NAMALWA (cell line): ENCODE measurements around the gene DROSHA.
"Not testable (repeated sequence)": the region's sequence is repeated elsewhere in the genome, so short reads cannot be mapped to it uniquely, and the experiment has no call there.

Source experiments
- DNase-seq: peaks from one replicate; pipeline ENCODE4 v3.0.0-alpha.2; 2015; ENCODE audit warnings: low spot score

DROSHA gene, protein sequence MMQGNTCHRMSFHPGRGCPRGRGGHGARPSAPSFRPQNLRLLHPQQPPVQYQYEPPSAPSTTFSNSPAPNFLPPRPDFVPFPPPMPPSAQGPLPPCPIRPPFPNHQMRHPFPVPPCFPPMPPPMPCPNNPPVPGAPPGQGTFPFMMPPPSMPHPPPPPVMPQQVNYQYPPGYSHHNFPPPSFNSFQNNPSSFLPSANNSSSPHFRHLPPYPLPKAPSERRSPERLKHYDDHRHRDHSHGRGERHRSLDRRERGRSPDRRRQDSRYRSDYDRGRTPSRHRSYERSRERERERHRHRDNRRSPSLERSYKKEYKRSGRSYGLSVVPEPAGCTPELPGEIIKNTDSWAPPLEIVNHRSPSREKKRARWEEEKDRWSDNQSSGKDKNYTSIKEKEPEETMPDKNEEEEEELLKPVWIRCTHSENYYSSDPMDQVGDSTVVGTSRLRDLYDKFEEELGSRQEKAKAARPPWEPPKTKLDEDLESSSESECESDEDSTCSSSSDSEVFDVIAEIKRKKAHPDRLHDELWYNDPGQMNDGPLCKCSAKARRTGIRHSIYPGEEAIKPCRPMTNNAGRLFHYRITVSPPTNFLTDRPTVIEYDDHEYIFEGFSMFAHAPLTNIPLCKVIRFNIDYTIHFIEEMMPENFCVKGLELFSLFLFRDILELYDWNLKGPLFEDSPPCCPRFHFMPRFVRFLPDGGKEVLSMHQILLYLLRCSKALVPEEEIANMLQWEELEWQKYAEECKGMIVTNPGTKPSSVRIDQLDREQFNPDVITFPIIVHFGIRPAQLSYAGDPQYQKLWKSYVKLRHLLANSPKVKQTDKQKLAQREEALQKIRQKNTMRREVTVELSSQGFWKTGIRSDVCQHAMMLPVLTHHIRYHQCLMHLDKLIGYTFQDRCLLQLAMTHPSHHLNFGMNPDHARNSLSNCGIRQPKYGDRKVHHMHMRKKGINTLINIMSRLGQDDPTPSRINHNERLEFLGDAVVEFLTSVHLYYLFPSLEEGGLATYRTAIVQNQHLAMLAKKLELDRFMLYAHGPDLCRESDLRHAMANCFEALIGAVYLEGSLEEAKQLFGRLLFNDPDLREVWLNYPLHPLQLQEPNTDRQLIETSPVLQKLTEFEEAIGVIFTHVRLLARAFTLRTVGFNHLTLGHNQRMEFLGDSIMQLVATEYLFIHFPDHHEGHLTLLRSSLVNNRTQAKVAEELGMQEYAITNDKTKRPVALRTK (N-terminal part only)

GRCh38 chr5:31531888-31532547, at the start of gene DROSHA, which contains the start of gene C5orf22:
TSS of gene DROSHA (minus strand) at chr5:31532093. CDS start at chr5:31529059, 3,034 bp downstream.
TSS of gene C5orf22 (plus strand) at chr5:31532301. CDS start at chr5:31532393, 92 bp downstream.
- DNase-seq = peak; percentile 97

GRCh38 chr5:31579558-31579957, 47.7 kb upstream of the DROSHA start:
- DNase-seq = no peak

GRCh38 chr5:31577438-31577837, 45.5 kb upstream of the DROSHA start:
- DNase-seq = no peak

GRCh38 chr5:31574772-31575171, 42.9 kb upstream of the DROSHA start:
- no peak for DNase-seq

DNA sequence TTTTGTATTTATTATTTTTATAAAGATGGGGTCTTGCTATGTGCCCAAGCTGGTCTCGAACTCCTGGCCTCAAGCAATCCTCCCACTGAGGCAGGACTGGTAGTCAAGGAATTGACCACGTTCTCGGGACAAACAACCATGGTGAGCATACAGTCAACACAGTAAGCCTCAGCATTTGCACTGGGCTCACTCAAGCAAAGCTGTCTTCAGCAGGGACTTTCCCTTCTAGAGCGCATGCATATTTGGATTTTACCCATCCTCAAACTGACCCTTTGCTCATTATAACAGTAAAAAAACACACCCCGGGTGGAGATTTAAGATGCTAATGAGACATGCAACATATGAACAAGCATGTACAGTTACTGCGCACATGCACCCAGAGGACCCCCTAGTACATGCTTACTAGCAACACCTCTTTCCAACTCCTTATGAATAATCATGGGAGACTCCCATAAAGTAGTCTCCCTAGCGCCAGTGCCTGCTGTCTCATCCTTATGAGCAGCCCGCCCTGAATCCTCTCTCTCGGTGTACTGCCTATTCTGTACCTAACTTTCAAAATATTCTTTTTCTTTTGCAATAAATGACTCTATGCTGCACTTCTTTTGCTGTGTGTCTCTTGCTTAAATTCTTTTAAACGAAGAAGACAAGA, 41.7 kb upstream of the DROSHA start:
- DNase-seq = peak; percentile 9

GRCh38 chr5:31569068-31569467, 37.2 kb upstream of the DROSHA start:
- no peak for DNase-seq

- no peak for DNase-seq
These were observed 36.5 kb upstream of the DROSHA start for GRCh38 chr5:31568302-31568835.

- not testable (repeated sequence) for DNase-seq
These were observed 34.5 kb upstream of the DROSHA start for GRCh38 chr5:31566362-31566761.

GRCh38 chr5:31563216-31563615, 31.3 kb upstream of the DROSHA start:
- no peak for DNase-seq

GRCh38 chr5:31561946-31562345, 30.1 kb upstream of the DROSHA start:
- no peak for DNase-seq

GRCh38 chr5:31559942-31560341, 28.0 kb upstream of the DROSHA start:
- DNase-seq = no peak

- DNase-seq = no peak
These were observed 24.6 kb upstream of the DROSHA start for GRCh38 chr5:31556461-31556860.

DNA sequence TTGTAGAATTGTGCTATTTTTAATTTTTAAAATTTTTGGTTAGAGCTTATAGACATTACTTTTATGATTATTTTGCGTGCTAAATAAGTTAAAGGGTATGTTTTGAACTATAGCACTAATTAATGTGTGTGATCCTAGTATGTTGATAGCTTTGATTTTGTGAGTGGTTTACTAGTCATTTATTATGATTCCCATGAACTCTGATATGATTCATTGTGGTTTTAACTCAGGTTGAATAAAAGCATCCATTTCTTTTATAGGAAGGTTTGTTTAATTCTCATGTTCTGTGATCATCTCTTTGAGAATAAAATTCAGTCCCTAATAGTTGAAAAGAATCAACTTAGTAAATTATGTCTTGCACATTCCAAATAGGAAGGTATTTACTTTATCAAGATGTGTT, 22.7 kb upstream of the DROSHA start:
- no peak for DNase-seq

DNA sequence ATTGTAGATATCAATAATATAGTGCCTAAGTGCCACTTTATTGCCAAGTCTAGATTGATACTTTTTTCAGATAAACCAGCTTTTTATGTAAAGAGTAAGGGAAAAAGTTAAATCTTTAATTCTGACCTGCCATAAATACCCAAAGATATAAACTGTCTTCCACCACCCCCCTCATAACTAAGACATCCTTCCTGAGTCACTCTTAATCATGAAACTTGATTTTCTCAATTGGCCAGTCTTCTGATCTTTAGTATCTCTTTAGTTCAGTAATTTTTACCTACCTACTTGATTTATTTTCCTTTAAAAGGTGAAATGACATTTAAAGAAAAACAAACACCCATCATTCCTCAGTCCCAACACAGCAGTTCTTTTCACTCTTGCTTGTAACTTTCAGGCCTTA, 22.0 kb upstream of the DROSHA start:
- DNase-seq = no peak

DNA sequence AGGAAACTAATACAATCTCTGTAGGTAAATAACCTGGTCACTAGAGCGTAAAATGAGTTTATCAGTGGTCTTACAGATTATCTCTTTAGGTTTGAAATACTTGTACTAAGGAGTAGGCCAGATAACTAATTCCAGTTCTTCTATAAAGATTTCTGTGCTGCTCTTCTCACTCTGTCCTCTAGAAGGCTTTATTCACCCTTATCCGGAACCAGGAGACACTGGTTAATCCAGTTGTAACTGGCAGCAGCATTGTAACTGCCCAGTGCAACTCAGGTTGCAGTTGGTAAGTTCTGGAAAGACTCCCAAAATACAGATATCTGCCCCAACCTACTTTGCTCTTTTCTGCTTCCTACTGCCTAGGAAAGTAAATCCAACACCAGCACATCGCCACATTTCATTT, 20.0 kb upstream of the DROSHA start:
- no peak for DNase-seq

DNA sequence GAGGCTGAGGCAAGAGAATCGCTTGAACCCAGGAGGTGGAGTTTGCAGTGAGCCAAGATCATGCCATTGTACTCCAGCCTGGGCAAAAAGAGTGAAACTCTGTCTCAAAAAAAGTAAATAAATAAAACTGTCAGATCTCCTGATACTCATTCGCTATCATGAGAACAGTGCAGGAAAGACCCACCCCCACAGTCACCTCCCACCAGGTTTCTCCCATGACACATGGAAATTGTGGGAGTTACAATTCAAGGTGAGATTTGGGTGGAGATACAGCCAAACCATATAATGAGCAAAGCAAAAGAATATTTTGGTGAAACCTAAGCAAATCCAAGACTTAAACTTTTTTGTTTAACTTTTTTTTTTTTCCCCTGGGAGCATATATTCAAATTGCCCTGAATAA, 17.2 kb upstream of the DROSHA start:
- not testable (repeated sequence) for DNase-seq

DNA sequence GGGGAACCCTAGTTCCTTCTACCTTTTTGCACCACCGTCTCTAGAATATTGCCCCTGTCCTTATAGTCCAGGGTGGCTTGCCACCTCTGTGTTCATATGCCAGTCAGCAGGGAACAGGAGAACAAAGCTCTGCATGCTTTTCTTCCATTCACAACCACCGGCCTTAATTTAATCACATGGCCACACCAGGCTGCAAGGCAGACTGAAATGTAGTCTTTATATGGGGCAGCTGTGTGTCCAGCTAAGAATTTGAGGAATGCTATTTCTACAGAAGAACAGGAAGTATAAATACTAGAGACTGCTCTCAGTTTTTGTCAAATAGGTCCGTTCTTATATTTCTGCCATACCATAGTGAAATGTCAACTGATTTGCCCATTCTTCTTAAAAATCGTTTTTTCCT, 6.0 kb upstream of the DROSHA start:
- DNase-seq = no peak

- no peak for DNase-seq
These were observed 5.5 kb upstream of the DROSHA start for GRCh38 chr5:31537349-31537748.

DNA sequence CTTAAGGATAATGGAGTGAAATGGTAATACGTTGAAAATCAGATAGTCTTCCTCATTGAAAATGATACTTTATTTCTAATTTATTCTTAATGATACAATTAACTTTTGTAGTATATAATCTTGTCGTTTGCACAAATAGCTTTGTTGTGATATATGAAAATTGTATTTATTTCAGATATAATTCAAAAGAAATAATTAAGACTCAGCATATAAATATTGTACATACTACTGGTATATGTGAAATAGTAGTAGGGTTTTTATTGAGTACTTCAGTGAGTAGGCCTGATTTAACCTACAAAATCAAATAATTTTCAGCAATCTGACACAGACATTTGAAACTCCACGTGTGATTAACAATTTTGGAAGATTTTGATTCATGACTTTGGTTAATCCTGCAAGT, 5.0 kb upstream of the DROSHA start:
- DNase-seq = no peak

- no peak for DNase-seq
These were observed 2.7 kb upstream of the DROSHA start for GRCh38 chr5:31534527-31535046.

- DNase-seq = peak; percentile 55
These were observed 378 bp downstream of the DROSHA start for GRCh38 chr5:31531543-31531887.
